Measurements from ENCODE around the gene TBXAS1.

The TBXAS1 gene

DNA sequence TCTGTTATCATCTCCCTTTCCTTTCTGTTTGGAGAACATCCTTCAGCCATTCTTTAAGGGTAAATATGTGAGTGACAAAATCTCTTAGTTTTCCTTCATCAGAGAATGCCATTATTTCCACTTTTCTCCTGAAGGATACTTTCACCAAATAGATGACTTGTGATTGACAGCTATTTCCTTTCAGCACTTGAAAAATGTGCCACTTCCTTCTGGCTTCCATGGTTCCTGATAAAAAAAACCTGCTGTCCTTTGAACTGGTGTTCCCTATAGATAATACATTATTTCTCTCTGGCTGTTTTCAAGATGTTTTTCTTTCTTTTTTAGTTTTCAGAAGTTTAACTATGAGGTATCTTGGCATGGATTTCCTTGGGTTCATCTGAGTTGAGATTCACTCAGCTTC, 79.7 kb downstream of the TBXAS1 start:
- no peaks in the 10 kb centered on the region for H3K36me3 ChIP-seq (ENCODE audit: control insufficient read depth, low read depth, low read length)
- no peaks in the 10 kb centered on the region for H3K27me3 ChIP-seq (ENCODE audit: control insufficient read depth, insufficient read depth, low read length)
- no peaks in the 10 kb centered on the region for H3K4me1 ChIP-seq (ENCODE audit: control insufficient read depth, low read depth, low read length)
- no peak overlapping the region for H3K27ac ChIP-seq (ENCODE audit: low read length)
- no peaks in the 10 kb centered on the region for H3K9me3 ChIP-seq (ENCODE audit: control insufficient read depth, low read depth, low read length)
- no peak overlapping the region for H3K4me3 ChIP-seq (ENCODE audit: low read length)
- no peak overlapping the region for H3K9ac ChIP-seq (ENCODE audit: low read length)

DNA sequence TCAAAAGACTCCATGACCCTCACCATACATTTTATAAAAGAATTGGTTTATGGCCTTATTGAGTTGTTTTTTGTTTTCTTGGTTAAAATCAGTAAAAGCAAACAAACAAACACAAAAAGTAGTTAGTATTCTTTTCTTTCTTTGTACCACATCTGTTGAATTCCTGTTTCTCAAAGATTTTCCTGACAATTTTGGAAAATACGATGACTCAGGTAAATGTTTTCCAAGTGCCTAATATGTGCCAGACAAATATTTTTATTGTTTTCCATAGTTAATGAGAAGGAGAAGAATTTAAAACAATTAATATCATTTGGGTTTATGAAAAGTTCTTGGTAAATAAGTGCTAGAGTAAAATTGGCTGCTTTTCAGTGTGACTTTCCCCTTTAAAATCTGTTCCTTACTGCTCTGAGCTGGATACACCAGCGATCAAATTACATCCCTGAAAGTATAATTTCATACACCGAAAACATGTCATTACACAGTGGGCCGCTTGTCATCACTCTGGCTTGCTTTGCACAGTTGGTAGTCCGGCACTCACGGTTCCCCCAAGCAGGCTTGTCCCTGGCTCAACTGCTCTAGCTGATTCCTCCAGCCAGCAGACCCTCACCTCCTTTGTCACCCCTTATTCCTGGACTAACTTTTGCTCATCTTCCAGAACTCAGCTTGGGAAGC, 80.5 kb downstream of the TBXAS1 start:
- Histone ChIP-seq H3K9ac (ENCODE audit: low read length) (no peak overlapping the region), H3K36me3 (ENCODE audit: control insufficient read depth, low read depth, low read length) (no peaks in the 10 kb centered on the region), H3K4me1 (ENCODE audit: control insufficient read depth, low read depth, low read length) (no peaks in the 10 kb centered on the region), H3K4me3 (ENCODE audit: low read length) (no peak overlapping the region), H3K27ac (ENCODE audit: low read length) (no peak overlapping the region), H3K27me3 (ENCODE audit: control insufficient read depth, insufficient read depth, low read length) (no peaks in the 10 kb centered on the region), H3K9me3 (ENCODE audit: control insufficient read depth, low read depth, low read length) (no peaks in the 10 kb centered on the region)

DNA sequence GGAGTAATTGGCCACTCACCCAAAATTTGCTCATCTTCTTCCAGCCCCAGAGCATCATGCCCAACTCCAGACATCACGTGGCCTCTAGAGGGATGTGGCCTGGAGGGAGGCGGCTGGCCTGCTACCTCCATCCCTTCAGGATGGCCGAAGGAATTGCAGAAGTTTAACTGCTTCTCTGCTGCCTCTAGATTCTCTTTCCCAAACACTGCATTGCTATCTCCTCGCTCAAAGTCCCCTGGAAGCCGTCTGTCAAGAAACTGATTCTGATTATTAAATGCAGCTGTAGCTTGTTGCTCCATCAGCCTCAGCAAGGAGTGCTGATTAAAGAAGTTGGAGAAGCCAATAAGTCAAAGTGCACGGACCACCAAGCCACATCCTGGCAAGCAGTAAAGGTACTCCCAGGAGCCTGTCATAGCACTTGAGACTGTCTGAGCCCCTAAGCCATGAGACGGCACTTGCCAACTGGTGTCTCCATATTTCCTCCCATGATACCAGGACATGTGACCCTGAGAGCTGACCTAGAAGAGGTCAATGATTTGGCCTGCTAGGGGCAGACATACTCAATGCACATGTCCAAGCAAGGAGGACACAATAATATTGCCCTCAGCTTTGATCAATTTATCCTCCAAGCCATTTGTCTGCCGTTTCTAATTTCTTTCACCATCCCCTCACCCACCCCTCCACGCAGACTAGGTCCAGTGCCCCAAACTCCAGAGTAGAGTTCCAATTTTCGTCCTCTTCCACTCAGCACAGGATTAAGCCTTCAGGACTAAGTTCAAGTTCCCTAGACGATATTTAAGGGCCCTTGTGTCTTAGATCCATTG, 84.2 kb downstream of the TBXAS1 start:
- Histone ChIP-seq H3K4me3 (ENCODE audit: low read length) (no peak overlapping the region), H3K27ac (ENCODE audit: low read length) (no peak overlapping the region), H3K9ac (ENCODE audit: low read length) (no peak overlapping the region), H3K36me3 (ENCODE audit: control insufficient read depth, low read depth, low read length) (no peaks in the 10 kb centered on the region), H3K9me3 (ENCODE audit: control insufficient read depth, low read depth, low read length) (no peaks in the 10 kb centered on the region), H3K4me1 (ENCODE audit: control insufficient read depth, low read depth, low read length) (no peaks in the 10 kb centered on the region), H3K27me3 (ENCODE audit: control insufficient read depth, insufficient read depth, low read length) (no peaks in the 10 kb centered on the region)

DNA sequence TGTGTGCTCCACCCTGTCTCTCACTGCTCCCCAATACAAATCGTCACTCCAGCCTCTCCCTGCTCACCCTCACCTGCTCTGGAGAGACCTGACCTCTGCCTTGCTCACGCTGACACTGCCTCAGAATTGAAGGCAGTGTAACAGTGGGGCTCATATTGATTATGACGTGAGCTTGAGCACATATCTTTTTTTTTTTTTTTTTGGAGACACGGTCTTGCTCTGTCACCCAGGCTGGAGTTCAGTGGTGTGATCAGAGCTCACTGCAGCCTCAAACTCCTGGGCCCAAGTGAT, 84.7 kb downstream of the TBXAS1 start:
- Histone ChIP-seq H3K9me3 (ENCODE audit: control insufficient read depth, low read depth, low read length) (no peaks in the 10 kb centered on the region), H3K9ac (ENCODE audit: low read length) (no peak overlapping the region), H3K36me3 (ENCODE audit: control insufficient read depth, low read depth, low read length) (no peaks in the 10 kb centered on the region), H3K27ac (ENCODE audit: low read length) (no peak overlapping the region), H3K4me3 (ENCODE audit: low read length) (no peak overlapping the region), H3K4me1 (ENCODE audit: control insufficient read depth, low read depth, low read length) (no peaks in the 10 kb centered on the region), H3K27me3 (ENCODE audit: control insufficient read depth, insufficient read depth, low read length) (no peaks in the 10 kb centered on the region)

DNA sequence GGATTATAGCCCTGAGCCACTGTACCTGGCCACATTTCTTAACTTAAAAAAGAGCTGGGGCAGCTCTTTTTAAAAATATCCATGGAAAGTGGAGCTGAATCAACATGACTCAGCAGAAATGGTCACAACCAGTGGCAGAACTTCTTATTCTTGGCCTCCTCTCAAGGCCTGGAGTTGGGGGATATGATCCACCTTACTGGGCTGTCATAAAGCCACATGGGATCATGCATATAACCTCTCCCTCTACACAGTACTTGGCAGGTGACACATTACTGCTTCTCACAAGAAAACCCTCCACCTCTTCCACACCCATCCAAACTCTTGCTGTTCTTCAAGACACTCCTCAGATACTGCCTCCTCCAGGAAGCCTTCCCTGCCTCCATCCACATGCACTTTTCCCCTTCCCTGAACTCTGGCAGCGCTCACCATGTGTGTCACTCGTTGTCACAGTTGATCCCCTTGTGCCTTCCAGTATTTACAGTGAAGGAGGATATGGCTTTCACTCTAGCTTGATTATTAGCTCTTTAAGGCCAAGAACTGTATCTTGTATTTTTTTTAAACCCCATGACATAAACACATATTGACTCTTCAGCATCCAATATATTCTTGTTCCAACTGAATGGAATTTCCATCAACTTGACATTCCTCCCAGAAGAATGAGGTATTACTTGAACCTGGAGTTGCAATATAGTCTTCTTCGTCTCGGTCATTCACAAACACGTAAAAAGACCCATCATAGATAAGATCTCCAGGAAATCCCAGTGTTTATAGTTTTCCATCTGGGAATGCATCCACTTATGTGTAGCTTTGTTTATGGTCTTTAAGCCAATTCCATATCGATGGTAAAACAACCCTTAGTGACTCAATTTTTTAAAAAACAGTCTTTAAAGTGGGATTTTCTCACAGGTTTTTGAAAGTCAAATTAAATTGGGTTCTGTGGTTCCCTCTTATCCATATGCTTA, 85.5 kb downstream of the TBXAS1 start:
- Histone ChIP-seq H3K27ac (ENCODE audit: low read length) (no peak overlapping the region), H3K36me3 (ENCODE audit: control insufficient read depth, low read depth, low read length) (no peaks in the 10 kb centered on the region), H3K4me1 (ENCODE audit: control insufficient read depth, low read depth, low read length) (no peaks in the 10 kb centered on the region), H3K9ac (ENCODE audit: low read length) (no peak overlapping the region), H3K27me3 (ENCODE audit: control insufficient read depth, insufficient read depth, low read length) (no peaks in the 10 kb centered on the region), H3K9me3 (ENCODE audit: control insufficient read depth, low read depth, low read length) (no peaks in the 10 kb centered on the region), H3K4me3 (ENCODE audit: low read length) (no peak overlapping the region)

DNA sequence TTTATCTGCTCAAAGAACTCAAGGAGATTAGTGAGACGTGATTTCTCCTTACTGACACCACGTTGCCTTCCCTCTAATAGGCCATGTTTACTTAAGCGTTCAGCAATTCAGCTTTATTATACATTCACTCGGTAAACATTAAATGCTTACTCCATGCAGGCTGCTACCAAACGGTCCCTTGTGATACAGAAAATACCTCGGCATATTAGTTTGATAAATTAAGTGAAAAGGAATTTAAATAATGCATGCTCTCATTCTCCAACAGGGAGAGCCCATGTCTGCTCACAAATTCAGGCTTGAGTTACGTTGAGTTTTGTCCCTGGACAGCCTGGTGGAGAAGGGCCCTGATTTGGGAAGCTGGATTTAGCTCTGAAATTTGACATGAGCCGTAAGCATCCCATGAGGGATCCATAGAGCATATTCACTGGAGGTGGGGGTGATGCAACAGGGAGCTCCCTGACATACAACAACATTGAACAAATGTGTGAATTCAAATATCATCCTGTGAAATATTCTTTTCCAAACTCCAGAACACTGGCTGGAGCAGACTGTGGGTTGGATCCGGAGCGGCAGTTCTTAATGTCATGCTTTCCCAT, 86.3 kb downstream of the TBXAS1 start:
- Histone ChIP-seq H3K4me3 (ENCODE audit: low read length) (no peak overlapping the region), H3K27me3 (ENCODE audit: control insufficient read depth, insufficient read depth, low read length) (no peaks in the 10 kb centered on the region), H3K9me3 (ENCODE audit: control insufficient read depth, low read depth, low read length) (no peaks in the 10 kb centered on the region), H3K9ac (ENCODE audit: low read length) (no peak overlapping the region), H3K36me3 (ENCODE audit: control insufficient read depth, low read depth, low read length) (no peaks in the 10 kb centered on the region), H3K27ac (ENCODE audit: low read length) (no peak overlapping the region), H3K4me1 (ENCODE audit: control insufficient read depth, low read depth, low read length) (no peaks in the 10 kb centered on the region)

DNA sequence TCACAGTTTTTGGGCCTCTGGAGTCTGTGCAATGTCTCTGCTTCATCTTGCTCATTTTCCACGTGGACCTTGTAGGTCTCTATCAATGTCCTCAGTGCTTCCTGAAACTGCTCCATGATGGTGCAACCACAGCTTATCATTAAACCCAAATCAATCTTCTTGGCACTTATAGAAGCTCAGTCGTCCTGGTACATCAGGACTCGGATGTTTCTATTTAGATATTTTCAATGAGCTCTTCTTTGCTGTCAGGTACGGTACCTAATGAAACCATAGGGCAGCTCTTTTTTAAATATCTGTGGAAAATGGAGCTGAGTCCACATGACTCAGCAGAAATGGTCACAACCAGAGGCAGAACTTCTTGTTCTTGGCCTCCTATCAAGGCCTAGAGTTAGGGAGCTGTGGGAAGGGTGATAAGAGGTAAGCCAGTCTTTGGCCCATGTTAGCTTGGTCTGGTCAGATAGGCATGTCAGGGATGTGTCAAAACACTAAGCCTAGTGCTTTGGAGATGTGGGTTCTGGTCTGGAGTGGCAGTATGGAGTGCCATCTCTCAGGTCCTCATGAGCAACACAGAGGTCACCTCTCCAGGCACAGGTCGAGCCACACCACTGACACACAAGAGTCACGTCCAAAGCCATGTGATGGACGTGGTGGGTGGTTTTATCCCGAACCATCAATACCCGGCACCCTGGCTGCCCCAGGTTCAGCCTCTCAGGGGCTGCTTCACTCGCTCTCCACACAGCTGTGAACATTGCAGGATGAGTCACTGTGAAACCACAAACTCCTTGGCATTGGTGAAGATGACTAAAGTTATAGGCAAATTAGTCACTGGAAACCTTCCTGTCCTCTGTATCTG, 87.0 kb downstream of the TBXAS1 start:
- Histone ChIP-seq H3K9ac (ENCODE audit: low read length) (no peak overlapping the region), H3K4me1 (ENCODE audit: control insufficient read depth, low read depth, low read length) (no peaks in the 10 kb centered on the region), H3K36me3 (ENCODE audit: control insufficient read depth, low read depth, low read length) (no peaks in the 10 kb centered on the region), H3K9me3 (ENCODE audit: control insufficient read depth, low read depth, low read length) (no peaks in the 10 kb centered on the region), H3K27ac (ENCODE audit: low read length) (no peak overlapping the region), H3K4me3 (ENCODE audit: low read length) (no peak overlapping the region), H3K27me3 (ENCODE audit: control insufficient read depth, insufficient read depth, low read length) (no peaks in the 10 kb centered on the region)

DNA sequence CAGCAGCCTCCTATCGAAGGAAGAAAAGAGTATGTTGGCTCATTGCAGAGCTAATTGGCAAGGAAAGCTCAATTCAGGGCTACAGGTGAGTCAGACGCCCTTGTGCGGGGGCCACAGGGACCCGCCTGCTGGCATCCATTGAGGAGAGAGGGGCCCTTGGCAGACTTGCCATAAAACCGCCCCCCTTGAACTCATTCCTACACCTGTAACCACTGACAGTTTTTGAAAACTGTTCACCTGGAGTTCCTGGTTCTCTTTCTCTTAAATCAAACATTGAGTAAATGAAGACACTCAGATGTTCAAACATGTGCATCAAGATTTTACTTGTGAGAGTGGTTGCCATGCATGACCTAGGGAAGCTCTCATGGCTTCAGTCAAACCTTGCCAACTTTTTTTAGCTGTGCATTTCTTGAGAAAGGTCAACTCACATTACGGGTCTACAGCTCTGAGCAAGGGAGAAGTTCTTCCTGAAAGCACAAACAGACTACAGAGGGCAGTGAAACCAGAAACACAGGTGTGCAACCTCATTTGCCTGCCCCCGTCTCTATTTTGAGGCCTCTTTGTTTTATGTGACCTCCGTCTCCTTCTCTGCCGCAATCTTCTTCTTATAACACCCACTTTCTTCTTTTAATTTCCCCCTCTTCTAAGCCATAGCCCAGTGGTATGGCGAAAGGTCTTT, 87.8 kb downstream of the TBXAS1 start:
- Histone ChIP-seq H3K27ac (ENCODE audit: low read length) (no peak overlapping the region), H3K27me3 (ENCODE audit: control insufficient read depth, insufficient read depth, low read length) (no peaks in the 10 kb centered on the region), H3K9me3 (ENCODE audit: control insufficient read depth, low read depth, low read length) (no peaks in the 10 kb centered on the region), H3K9ac (ENCODE audit: low read length) (no peak overlapping the region), H3K36me3 (ENCODE audit: control insufficient read depth, low read depth, low read length) (no peaks in the 10 kb centered on the region), H3K4me1 (ENCODE audit: control insufficient read depth, low read depth, low read length) (no peaks in the 10 kb centered on the region), H3K4me3 (ENCODE audit: low read length) (no peak overlapping the region)

DNA sequence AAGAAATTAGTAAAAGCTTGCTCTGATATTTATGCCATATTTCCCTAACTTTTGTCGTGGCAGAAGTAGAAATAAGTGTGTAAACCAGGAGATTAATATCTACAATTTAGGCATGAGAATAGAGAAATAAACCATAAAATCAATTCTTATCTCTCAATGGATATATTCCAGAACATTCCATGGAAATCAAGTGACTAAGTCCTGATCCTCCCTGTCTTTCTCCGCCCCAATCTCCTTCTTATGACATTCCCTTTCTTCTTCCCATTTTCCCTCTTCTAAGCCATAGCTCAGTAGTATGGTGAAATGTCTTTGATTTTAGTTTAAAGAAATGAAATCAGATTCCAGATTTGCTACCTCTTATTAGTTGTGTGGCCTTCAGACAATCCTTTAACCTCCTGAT, 88.8 kb downstream of the TBXAS1 start:
- Histone ChIP-seq H3K27ac (ENCODE audit: low read length) (no peak overlapping the region), H3K9ac (ENCODE audit: low read length) (no peak overlapping the region), H3K4me3 (ENCODE audit: low read length) (no peak overlapping the region), H3K9me3 (ENCODE audit: control insufficient read depth, low read depth, low read length) (no peaks in the 10 kb centered on the region), H3K4me1 (ENCODE audit: control insufficient read depth, low read depth, low read length) (no peaks in the 10 kb centered on the region), H3K36me3 (ENCODE audit: control insufficient read depth, low read depth, low read length) (no peaks in the 10 kb centered on the region), H3K27me3 (ENCODE audit: control insufficient read depth, insufficient read depth, low read length) (no peaks in the 10 kb centered on the region)

DNA sequence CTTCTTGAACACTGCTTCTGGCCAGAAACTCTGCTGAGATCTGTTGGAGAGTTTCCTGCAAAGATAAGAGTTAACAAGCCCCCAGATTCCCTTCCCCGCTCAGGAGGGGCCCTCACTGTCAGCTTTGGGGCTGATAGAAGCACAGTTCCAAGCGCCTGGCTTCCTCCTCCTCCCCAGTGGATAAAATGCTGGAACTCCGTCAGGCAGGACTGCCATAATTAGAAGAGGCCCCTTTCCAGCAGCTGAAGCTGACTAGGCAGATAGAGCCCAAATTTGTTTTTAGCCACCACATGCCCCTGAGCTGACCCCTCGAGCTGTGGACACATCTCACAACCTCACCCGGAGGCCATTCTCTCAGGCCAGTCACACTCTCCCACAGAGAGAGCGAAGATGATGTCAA, 89.4 kb downstream of the TBXAS1 start:
- H3K36me3 ChIP-seq (ENCODE audit: control insufficient read depth, low read depth, low read length) = no peaks in the 10 kb centered on the region
- H3K27me3 ChIP-seq (ENCODE audit: control insufficient read depth, insufficient read depth, low read length) = no peaks in the 10 kb centered on the region
- no peak overlapping the region for H3K4me3 ChIP-seq (ENCODE audit: low read length)
- no peaks in the 10 kb centered on the region for H3K4me1 ChIP-seq (ENCODE audit: control insufficient read depth, low read depth, low read length)
- no peaks in the 10 kb centered on the region for H3K9me3 ChIP-seq (ENCODE audit: control insufficient read depth, low read depth, low read length)
- no peak overlapping the region for H3K9ac ChIP-seq (ENCODE audit: low read length)
- no peak overlapping the region for H3K27ac ChIP-seq (ENCODE audit: low read length)

All from iPS-18a (cell line).